Measurements from ENCODE around the gene PEDS1. TPM values are rescaled to one million over a fixed set of nuclear protein-coding genes. Genes with fewer than 3 reads are reported as not detected.
A peak's percentile ranks its signal among the peaks of the same experiment; 100 is the strongest.

PEDS1 gene
- total and polyA plus RNA-seq, 2 of the 13 experiments (the other 11 are each of a cell fraction or from before 2014, with no cell fraction given) = 30.5 to 93.9 TPM

DNA sequence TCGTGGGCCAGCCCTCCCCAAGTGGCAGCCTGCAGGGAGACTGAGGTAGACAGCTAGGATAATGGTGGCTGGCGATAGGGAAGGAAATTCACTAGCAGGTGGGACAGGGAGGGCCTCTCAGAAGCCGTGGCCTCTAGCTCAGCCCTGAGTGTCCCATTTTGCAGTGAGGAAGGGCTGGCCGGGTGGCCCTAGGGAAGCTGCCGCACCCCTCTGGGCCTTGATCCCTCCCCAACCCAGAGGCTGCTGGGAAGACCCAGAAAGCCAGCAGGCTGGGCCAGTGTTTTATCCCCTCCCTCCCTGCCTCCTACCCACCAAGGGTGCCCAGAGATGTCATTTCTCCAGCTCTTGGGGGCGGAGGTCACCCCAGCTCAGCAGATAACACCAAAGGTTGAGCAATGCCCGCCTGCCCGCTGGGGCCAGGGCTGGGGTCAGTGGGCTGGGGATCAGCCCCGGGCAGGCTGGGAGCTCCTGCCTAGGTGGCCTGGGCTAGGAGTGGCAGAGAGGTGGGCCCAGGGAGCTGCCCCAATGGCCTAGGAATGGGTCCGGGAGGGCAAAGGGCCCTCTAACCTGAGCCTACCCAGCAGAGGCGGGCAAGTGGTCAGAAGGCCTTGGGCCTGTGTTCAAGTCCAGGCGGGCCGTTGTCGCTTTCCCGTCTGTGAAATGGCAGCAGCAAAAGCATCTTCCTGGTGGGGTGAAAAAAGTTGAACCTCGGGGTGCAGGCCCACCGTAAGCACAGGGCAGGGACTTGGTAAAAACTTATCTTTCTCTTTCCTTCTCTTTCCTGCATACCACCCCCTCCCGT, 35.6 kb upstream of the PEDS1 start (continued):
- TF ChIP-seq, protein P1, sequence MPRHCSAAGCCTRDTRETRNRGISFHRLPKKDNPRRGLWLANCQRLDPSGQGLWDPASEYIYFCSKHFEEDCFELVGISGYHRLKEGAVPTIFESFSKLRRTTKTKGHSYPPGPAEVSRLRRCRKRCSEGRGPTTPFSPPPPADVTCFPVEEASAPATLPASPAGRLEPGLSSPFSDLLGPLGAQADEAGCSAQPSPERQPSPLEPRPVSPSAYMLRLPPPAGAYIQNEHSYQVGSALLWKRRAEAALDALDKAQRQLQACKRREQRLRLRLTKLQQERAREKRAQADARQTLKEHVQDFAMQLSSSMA (CRISPR knock-in tag; IDR thresholded peaks at IDR 0.05) = peak; percentile 85
- no peak for TF ChIP-seq RAD51 (IDR thresholded peaks at IDR 0.05; ENCODE audit: borderline replicate concordance)
- no peak for TF ChIP-seq CREB1 (IDR thresholded peaks at IDR 0.05)
- no peak; the same call in 1 of the 2 replicates for TF ChIP-seq CREB1 (CRISPR knock-in tag; IDR thresholded peaks at IDR 0.05)
- TF ChIP-seq, protein P2, sequence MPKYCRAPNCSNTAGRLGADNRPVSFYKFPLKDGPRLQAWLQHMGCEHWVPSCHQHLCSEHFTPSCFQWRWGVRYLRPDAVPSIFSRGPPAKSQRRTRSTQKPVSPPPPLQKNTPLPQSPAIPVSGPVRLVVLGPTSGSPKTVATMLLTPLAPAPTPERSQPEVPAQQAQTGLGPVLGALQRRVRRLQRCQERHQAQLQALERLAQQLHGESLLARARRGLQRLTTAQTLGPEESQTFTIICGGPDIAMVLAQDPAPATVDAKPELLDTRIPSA (CRISPR knock-in tag; IDR thresholded peaks at IDR 0.05; ENCODE audit: borderline replicate concordance) = no peak
- no peak; the same call in 1 of the 2 replicates for TF ChIP-seq ZMYM2 (CRISPR knock-in tag; IDR thresholded peaks at IDR 0.05)
- no peak for TF ChIP-seq ZNF10 (CRISPR knock-in tag; IDR thresholded peaks at IDR 0.05; ENCODE audit: borderline replicate concordance, low read depth)
- peak; percentile 85; the same call in 1 of the 2 replicates for TF ChIP-seq CAMTA2 (CRISPR knock-in tag; IDR thresholded peaks at IDR 0.05; ENCODE audit: borderline replicate concordance)
- TF ChIP-seq, protein P3, sequence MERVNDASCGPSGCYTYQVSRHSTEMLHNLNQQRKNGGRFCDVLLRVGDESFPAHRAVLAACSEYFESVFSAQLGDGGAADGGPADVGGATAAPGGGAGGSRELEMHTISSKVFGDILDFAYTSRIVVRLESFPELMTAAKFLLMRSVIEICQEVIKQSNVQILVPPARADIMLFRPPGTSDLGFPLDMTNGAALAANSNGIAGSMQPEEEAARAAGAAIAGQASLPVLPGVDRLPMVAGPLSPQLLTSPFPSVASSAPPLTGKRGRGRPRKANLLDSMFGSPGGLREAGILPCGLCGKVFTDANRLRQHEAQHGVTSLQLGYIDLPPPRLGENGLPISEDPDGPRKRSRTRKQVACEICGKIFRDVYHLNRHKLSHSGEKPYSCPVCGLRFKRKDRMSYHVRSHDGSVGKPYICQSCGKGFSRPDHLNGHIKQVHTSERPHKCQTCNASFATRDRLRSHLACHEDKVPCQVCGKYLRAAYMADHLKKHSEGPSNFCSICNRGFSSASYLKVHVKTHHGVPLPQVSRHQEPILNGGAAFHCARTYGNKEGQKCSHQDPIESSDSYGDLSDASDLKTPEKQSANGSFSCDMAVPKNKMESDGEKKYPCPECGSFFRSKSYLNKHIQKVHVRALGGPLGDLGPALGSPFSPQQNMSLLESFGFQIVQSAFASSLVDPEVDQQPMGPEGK (CRISPR knock-in tag; IDR thresholded peaks at IDR 0.05) = peak; percentile 100
- TF ChIP-seq, protein P4, sequence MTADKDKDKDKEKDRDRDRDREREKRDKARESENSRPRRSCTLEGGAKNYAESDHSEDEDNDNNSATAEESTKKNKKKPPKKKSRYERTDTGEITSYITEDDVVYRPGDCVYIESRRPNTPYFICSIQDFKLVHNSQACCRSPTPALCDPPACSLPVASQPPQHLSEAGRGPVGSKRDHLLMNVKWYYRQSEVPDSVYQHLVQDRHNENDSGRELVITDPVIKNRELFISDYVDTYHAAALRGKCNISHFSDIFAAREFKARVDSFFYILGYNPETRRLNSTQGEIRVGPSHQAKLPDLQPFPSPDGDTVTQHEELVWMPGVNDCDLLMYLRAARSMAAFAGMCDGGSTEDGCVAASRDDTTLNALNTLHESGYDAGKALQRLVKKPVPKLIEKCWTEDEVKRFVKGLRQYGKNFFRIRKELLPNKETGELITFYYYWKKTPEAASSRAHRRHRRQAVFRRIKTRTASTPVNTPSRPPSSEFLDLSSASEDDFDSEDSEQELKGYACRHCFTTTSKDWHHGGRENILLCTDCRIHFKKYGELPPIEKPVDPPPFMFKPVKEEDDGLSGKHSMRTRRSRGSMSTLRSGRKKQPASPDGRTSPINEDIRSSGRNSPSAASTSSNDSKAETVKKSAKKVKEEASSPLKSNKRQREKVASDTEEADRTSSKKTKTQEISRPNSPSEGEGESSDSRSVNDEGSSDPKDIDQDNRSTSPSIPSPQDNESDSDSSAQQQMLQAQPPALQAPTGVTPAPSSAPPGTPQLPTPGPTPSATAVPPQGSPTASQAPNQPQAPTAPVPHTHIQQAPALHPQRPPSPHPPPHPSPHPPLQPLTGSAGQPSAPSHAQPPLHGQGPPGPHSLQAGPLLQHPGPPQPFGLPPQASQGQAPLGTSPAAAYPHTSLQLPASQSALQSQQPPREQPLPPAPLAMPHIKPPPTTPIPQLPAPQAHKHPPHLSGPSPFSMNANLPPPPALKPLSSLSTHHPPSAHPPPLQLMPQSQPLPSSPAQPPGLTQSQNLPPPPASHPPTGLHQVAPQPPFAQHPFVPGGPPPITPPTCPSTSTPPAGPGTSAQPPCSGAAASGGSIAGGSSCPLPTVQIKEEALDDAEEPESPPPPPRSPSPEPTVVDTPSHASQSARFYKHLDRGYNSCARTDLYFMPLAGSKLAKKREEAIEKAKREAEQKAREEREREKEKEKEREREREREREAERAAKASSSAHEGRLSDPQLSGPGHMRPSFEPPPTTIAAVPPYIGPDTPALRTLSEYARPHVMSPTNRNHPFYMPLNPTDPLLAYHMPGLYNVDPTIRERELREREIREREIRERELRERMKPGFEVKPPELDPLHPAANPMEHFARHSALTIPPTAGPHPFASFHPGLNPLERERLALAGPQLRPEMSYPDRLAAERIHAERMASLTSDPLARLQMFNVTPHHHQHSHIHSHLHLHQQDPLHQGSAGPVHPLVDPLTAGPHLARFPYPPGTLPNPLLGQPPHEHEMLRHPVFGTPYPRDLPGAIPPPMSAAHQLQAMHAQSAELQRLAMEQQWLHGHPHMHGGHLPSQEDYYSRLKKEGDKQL (CRISPR knock-in tag; IDR thresholded peaks at IDR 0.05; ENCODE audit: low read depth) = peak; percentile 89
- TF ChIP-seq IKZF4 (CRISPR knock-in tag; IDR thresholded peaks at IDR 0.05; ENCODE audit: borderline replicate concordance, low read depth, not compliant biosample characterization) = peak; percentile 50
- TF ChIP-seq, protein P5, sequence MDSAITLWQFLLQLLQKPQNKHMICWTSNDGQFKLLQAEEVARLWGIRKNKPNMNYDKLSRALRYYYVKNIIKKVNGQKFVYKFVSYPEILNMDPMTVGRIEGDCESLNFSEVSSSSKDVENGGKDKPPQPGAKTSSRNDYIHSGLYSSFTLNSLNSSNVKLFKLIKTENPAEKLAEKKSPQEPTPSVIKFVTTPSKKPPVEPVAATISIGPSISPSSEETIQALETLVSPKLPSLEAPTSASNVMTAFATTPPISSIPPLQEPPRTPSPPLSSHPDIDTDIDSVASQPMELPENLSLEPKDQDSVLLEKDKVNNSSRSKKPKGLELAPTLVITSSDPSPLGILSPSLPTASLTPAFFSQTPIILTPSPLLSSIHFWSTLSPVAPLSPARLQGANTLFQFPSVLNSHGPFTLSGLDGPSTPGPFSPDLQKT (CRISPR knock-in tag; IDR thresholded peaks at IDR 0.05; ENCODE audit: borderline replicate concordance) = no peak
- TF ChIP-seq, protein P6, sequence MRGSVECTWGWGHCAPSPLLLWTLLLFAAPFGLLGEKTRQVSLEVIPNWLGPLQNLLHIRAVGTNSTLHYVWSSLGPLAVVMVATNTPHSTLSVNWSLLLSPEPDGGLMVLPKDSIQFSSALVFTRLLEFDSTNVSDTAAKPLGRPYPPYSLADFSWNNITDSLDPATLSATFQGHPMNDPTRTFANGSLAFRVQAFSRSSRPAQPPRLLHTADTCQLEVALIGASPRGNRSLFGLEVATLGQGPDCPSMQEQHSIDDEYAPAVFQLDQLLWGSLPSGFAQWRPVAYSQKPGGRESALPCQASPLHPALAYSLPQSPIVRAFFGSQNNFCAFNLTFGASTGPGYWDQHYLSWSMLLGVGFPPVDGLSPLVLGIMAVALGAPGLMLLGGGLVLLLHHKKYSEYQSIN (CRISPR knock-in tag; IDR thresholded peaks at IDR 0.05; ENCODE audit: borderline replicate concordance) = no peak
- no peak; the same call in 1 of the 2 replicates for TF ChIP-seq KDM5A (IDR thresholded peaks at IDR 0.05; ENCODE audit: borderline replicate concordance, low read length)

All from HepG2 (cell line).